ENCODE results near the gene CGB1. TPM values are rescaled to one million over a fixed set of nuclear protein-coding genes. Genes with fewer than 3 reads are reported as not detected.

Gene CGB1
- total and polyA plus RNA-seq, 10 of the 15 experiments (the other 5 are each of a cell fraction or from before 2014, with no cell fraction given) = not detected

- Histone ChIP-seq H3K4me3 (no peak overlapping the region), H3K9me3 (replicated peaks; ENCODE audit: control insufficient read depth, insufficient read depth, low read length) (no peaks in the 10 kb centered on the region), H3K27me3 (replicated peaks in 1 of 2; ENCODE audit: control insufficient read depth in 2 of 2, insufficient read depth in 2 of 2, low read length in 1 of 2) (no peaks in the 10 kb centered on the region), H3K4me2 (ENCODE audit: control insufficient read depth, insufficient read depth) (no peak overlapping the region), H3K4me1 (ENCODE audit: control insufficient read depth, insufficient read depth, low read length) (no peaks in the 10 kb centered on the region), H3K27ac (ENCODE audit: control insufficient read depth, insufficient read depth) (no peak overlapping the region), H3K36me3 (ENCODE audit: control insufficient read depth in 2 of 2, insufficient read depth in 2 of 2, low read length in 1 of 2) (peaks cover 20 to 22% of the 10 kb centered on the region in 2 experiments), H3K9ac (ENCODE audit: control insufficient read depth, insufficient read depth, low read length) (no peak overlapping the region), H2AFZ (ENCODE audit: control insufficient read depth, low read depth, low read length) (no peak overlapping the region), H3K79me2 (ENCODE audit: control insufficient read depth, insufficient read depth, low read length) (no peaks in the 10 kb centered on the region), H4K20me1 (ENCODE audit: control insufficient read depth, insufficient read depth) (no peaks in the 10 kb centered on the region)
- intact Hi-C loops (cut with micrococcal nuclease; ENCODE audit: unreplicated experiment) (no loop called here), in situ Hi-C loops (cut with MboI) (no loop called here)
- FAIRE-seq (no peak), DNase-seq (ENCODE audit: low read depth, low spot score) (no peak), ATAC-seq (no peak)
- ChIA-PET POLR2A (interaction anchor here (0.7 kb wide), 1 partner anchor 453 kb away, joined by 3 read pairs; no protein-coding TSS in a partner anchor), SMC1A (ENCODE audit: uncharacterized antibody, unreplicated experiment) (no interaction called here), RAD21 (ENCODE audit: unreplicated experiment) (no interaction called here), CTCF (interaction anchor here (0.6 kb wide), 1 partner anchor 123 kb away, joined by 3 read pairs; no protein-coding TSS in a partner anchor)
- WGBS (ENCODE audit: insufficient coverage, insufficient replicate concordance, low lambda C conversion rate, missing lambda C conversion rate) = 100% methylated on average over 7 of the region's 7 CpGs
- TSS peak; percentile 52 for BruUV-seq (replicated peaks)
- TF ChIP-seq, protein P1, sequence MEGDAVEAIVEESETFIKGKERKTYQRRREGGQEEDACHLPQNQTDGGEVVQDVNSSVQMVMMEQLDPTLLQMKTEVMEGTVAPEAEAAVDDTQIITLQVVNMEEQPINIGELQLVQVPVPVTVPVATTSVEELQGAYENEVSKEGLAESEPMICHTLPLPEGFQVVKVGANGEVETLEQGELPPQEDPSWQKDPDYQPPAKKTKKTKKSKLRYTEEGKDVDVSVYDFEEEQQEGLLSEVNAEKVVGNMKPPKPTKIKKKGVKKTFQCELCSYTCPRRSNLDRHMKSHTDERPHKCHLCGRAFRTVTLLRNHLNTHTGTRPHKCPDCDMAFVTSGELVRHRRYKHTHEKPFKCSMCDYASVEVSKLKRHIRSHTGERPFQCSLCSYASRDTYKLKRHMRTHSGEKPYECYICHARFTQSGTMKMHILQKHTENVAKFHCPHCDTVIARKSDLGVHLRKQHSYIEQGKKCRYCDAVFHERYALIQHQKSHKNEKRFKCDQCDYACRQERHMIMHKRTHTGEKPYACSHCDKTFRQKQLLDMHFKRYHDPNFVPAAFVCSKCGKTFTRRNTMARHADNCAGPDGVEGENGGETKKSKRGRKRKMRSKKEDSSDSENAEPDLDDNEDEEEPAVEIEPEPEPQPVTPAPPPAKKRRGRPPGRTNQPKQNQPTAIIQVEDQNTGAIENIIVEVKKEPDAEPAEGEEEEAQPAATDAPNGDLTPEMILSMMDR (IDR thresholded peaks at IDR 0.05 in 2 of 3, conservative IDR thresholded peaks at IDR 0.05 in 1 of 3; ENCODE audit: control insufficient read depth in 2 of 3, extremely low read depth in 1 of 3, insufficient read depth in 1 of 3, low read depth in 3 of 3, low read length in 3 of 3) = no peak
- TF ChIP-seq, protein P2, sequence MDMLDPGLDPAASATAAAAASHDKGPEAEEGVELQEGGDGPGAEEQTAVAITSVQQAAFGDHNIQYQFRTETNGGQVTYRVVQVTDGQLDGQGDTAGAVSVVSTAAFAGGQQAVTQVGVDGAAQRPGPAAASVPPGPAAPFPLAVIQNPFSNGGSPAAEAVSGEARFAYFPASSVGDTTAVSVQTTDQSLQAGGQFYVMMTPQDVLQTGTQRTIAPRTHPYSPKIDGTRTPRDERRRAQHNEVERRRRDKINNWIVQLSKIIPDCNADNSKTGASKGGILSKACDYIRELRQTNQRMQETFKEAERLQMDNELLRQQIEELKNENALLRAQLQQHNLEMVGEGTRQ (IDR thresholded peaks at IDR 0.05; ENCODE audit: borderline replicate concordance, low read depth, low read length) = no peak
- TF ChIP-seq TAF1 (IDR thresholded peaks at IDR 0.05; ENCODE audit: borderline replicate concordance, low read depth, low read length) (no peak), NRF1 (conservative IDR thresholded peaks at IDR 0.05; ENCODE audit: low read depth, low read length) (no peak), POLR2A (IDR thresholded peaks at IDR 0.05; ENCODE audit: low read depth, low read length) (no peak), ZNF217 (IDR thresholded peaks at IDR 0.05) (no peak), RBBP5 (conservative IDR thresholded peaks at IDR 0.05) (no peak), CHD4 (IDR thresholded peaks at IDR 0.05) (no peak), IRF3 (IDR thresholded peaks at IDR 0.05) (no peak), CBX3 (IDR thresholded peaks at IDR 0.05; ENCODE audit: borderline replicate concordance, low read depth) (no peak), ATF7 (IDR thresholded peaks at IDR 0.05; ENCODE audit: low read depth) (no peak)
- TF ChIP-seq, protein P3, sequence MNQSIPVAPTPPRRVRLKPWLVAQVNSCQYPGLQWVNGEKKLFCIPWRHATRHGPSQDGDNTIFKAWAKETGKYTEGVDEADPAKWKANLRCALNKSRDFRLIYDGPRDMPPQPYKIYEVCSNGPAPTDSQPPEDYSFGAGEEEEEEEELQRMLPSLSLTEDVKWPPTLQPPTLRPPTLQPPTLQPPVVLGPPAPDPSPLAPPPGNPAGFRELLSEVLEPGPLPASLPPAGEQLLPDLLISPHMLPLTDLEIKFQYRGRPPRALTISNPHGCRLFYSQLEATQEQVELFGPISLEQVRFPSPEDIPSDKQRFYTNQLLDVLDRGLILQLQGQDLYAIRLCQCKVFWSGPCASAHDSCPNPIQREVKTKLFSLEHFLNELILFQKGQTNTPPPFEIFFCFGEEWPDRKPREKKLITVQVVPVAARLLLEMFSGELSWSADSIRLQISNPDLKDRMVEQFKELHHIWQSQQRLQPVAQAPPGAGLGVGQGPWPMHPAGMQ (IDR thresholded peaks at IDR 0.05; ENCODE audit: borderline replicate concordance) = no peak
Observed at GRCh38 chr19:49004964-49005614, 31.6 kb downstream of the CGB1 start.
